ENCODE results near the gene ANK3.

DNA sequence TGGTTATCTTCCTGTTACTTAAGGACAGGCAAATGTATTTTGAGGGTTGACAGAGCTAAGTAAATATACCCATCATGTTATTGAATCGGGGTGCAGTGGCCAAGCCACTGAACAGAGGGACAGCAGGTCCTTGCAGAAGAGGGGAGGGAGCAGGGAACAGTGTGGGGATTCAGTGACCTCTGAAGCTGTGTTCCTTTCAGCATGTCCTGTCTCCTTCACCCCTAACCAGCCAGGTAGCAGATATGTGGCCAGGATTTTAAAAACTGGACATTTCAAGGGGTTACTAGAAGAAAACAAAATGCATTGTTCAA lies 12.7 kb downstream of the ANK3 start:
- TF ChIP-seq, protein P1, sequence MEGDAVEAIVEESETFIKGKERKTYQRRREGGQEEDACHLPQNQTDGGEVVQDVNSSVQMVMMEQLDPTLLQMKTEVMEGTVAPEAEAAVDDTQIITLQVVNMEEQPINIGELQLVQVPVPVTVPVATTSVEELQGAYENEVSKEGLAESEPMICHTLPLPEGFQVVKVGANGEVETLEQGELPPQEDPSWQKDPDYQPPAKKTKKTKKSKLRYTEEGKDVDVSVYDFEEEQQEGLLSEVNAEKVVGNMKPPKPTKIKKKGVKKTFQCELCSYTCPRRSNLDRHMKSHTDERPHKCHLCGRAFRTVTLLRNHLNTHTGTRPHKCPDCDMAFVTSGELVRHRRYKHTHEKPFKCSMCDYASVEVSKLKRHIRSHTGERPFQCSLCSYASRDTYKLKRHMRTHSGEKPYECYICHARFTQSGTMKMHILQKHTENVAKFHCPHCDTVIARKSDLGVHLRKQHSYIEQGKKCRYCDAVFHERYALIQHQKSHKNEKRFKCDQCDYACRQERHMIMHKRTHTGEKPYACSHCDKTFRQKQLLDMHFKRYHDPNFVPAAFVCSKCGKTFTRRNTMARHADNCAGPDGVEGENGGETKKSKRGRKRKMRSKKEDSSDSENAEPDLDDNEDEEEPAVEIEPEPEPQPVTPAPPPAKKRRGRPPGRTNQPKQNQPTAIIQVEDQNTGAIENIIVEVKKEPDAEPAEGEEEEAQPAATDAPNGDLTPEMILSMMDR (IDR thresholded peaks at IDR 0.05): no peak
- TF ChIP-seq POLR2A (IDR thresholded peaks at IDR 0.05): no peak

All from testis (tissue), 2 donors.